K562 (cell line): Measurements from ENCODE around the gene GEMIN2. TPM values are rescaled to one million over a fixed set of nuclear protein-coding genes. Genes with fewer than 3 reads are reported as not detected.

ENCODE experiments used
- ADNP ChIP-seq: fragments of 200-800 bp; sonication (Bioruptor generic); IDR thresholded peaks from 2 replicates; pipeline ENCODE4 v1.6.1; 2016; ENCODE audit warnings: missing genetic modification characterization, missing compliant biosample characterization
- BHLHE40 ChIP-seq: IDR thresholded peaks from 2 replicates; pipeline ENCODE4 v1.6.1; 2011; ENCODE audit warnings: low read length, improper control_type of control experiment
- C11orf30 ChIP-seq: fragments of 450-650 bp; IDR thresholded peaks from 2 replicates; pipeline ENCODE4 v1.6.1; 2016; ENCODE audit warnings: low read depth, mild to moderate bottlenecking
- CHD2 ChIP-seq: IDR thresholded peaks from 2 replicates; pipeline ENCODE4 v1.6.1; 2011; ENCODE audit warnings: low read depth, low read length
- CXXC5 ChIP-seq: fragments of 250-450 bp; sonication (Bioruptor Pico); IDR thresholded peaks from 2 replicates; pipeline ENCODE4 v1.8.0; 2022; ENCODE audit warnings: inconsistent platforms, mild to moderate bottlenecking, moderate library complexity
- EP300 ChIP-seq: IDR thresholded peaks from 2 replicates; pipeline ENCODE4 v1.6.1; 2012; ENCODE audit warnings: low read length, improper control_type of control experiment
- GTF3C2 ChIP-seq: IDR thresholded peaks from 3 replicates; pipeline ENCODE4 v1.6.1; 2011; ENCODE audit warnings: borderline replicate concordance, mild to moderate bottlenecking, moderate library complexity; ENCODE audit not compliant: insufficient read length; ENCODE audit errors: extremely low read depth
- HNRNPH1 ChIP-seq: fragments of 200-400 bp; formaldehyde crosslinking; optimal IDR thresholded peaks from 2 replicates; pipeline ENCODE3; 2017; ENCODE audit warnings: low read depth, mild to moderate bottlenecking, low read length, moderate library complexity
- KAT7 ChIP-seq: sonication (generic); formaldehyde crosslinking; IDR thresholded peaks from 2 replicates; pipeline ENCODE4 v1.8.0; 2022; ENCODE audit warnings: missing genetic modification reagents, mild to moderate bottlenecking, borderline replicate concordance
- NRF1 ChIP-seq, 2 experiments: fragments of 450-650 bp; IDR thresholded peaks in 1 of 2; conservative IDR thresholded peaks in 1 of 2; 2 replicates each; pipeline ENCODE4 v1.6.1; 2014; ENCODE audit warnings: mild to moderate bottlenecking in 2 of 2
- NUFIP1 ChIP-seq: fragments of 450-650 bp; IDR thresholded peaks from 2 replicates; pipeline ENCODE4 v1.6.1; 2018; ENCODE audit not compliant: partially characterized antibody
- PHF8 ChIP-seq: fragments of 200-600 bp; sonication (generic); IDR thresholded peaks from 2 replicates; pipeline ENCODE4 v1.6.1; 2012; ENCODE audit warnings: mixed run types, mild to moderate bottlenecking, inconsistent platforms, low read length, moderate library complexity, borderline replicate concordance
- SRSF3 ChIP-seq: fragments of 200-400 bp; formaldehyde crosslinking; IDR thresholded peaks from 2 replicates; pipeline ENCODE4 v1.6.1; 2016; ENCODE audit warnings: mild to moderate bottlenecking, low read length, moderate library complexity; ENCODE audit not compliant: insufficient read depth
- THRAP3 ChIP-seq: fragments of 450-650 bp; IDR thresholded peaks from 2 replicates; pipeline ENCODE4 v1.6.1; 2016; ENCODE audit warnings: mild to moderate bottlenecking, inconsistent platforms, borderline replicate concordance
- THRB ChIP-seq: fragments of 450-650 bp; formaldehyde crosslinking; conservative IDR thresholded peaks from 2 replicates; pipeline ENCODE4 v1.4.0; 2022; ENCODE audit warnings: mild to moderate bottlenecking, missing genetic modification characterization
- TOE1 ChIP-seq, 2 experiments: fragments of 450-650 bp in 1 of 2; sonication (generic) in 1 of 2; formaldehyde crosslinking in 1 of 2; IDR thresholded peaks; 2 replicates each; pipeline versions ENCODE4 v1.7.1 to v1.8.0; 2016 to 2022; ENCODE audit warnings: borderline replicate concordance in 2 of 2, mild to moderate bottlenecking in 2 of 2, antibody characterized with exemption in 1 of 2, inconsistent platforms in 1 of 2, low read depth in 1 of 2, missing genetic modification reagents in 1 of 2, moderate library complexity in 1 of 2
- WHSC1 ChIP-seq: IDR thresholded peaks from one replicate; pipeline ENCODE4 v1.6.1; 2012; ENCODE audit warnings: low read length, control low read depth, inconsistent platforms
- ZBTB11 ChIP-seq, 3 experiments: fragments of 200-800 bp in 1 of 3; fragments of 250-450 bp in 1 of 3; fragments of 450-650 bp in 1 of 3; sonication (Bioruptor Pico) in 1 of 3; sonication (Bioruptor generic) in 1 of 3; formaldehyde crosslinking in 1 of 3; IDR thresholded peaks; 2 replicates each; pipeline versions ENCODE4 v1.6.1 to v1.8.0; 2016 to 2022; ENCODE audit warnings: mild to moderate bottlenecking in 2 of 3, missing genetic modification characterization in 2 of 3, missing compliant biosample characterization in 1 of 3, moderate library complexity in 1 of 3
- ZNF23 ChIP-seq: fragments of 250-450 bp; sonication (Bioruptor Pico); IDR thresholded peaks from 2 replicates; pipeline ENCODE4 v1.4.0; 2020; ENCODE audit warnings: mild to moderate bottlenecking
- polyA plus RNA-seq, 8 experiments: library from polyadenylated mRNA; depleted of rRNA in 4 of 8; stranded (reverse) in 5 of 8; unstranded in 3 of 8; fragments of >200 nt; fragmentation: Nextera tagmentation in 2 of 8; fragmentation: Illumina TruSeq in 1 of 8; extraction: Ambion mirVana in 2 of 8; extraction: Trizol in 1 of 8; gene quantifications; 2 replicates each; pipeline versions ENCODE4 v1.2.1 to v1.2.3, GENCODE V29; 2011 to 2014; ENCODE audit warnings: inconsistent platforms in 1 of 8, missing spikeins in 1 of 8
- total RNA-seq, 7 experiments: library from RNA; depleted of rRNA in 6 of 7; stranded (reverse); fragments of >200 nt in 6 of 7; fragmentation: Illumina TruSeq in 2 of 7; extraction: Trizol in 2 of 7; gene quantifications; 2 replicates each; pipeline versions ENCODE4 v1.2.1 to v1.2.3, GENCODE V29; 2011 to 2021; ENCODE audit warnings: low replicate concordance in 1 of 7

The GEMIN2 gene
- total and polyA plus RNA-seq, 9 of the 15 experiments (the other 6 are each of a cell fraction or from before 2014, with no cell fraction given) = 23.0 to 87.6 (median 45.5) TPM

GRCh38 chr14:39174560-39175444, 60.7 kb downstream of the GEMIN2 start, which contains the start of gene PNN (continued):
- TF ChIP-seq C11orf30 (peak; percentile 44), KAT7 (no peak), ZBTB11 (CRISPR knock-in tag; IDR thresholded peaks at IDR 0.05) (no peak), SRSF3 (no peak), GTF3C2 (no peak), THRAP3 (no peak), WHSC1 (no peak), ZNF23 (CRISPR knock-in tag) (no peak), BHLHE40 (peak; percentile 93), THRB (0 out of 2 replicates have a peak, but pooled peaks have one; percentile 26), CXXC5 (peak; percentile 99), TOE1 (IDR thresholded peaks at IDR 0.05; ENCODE audit: borderline replicate concordance) (peak; percentile 96), TOE1 (CRISPR knock-in tag; IDR thresholded peaks at IDR 0.05; ENCODE audit: borderline replicate concordance, low read depth) (no peak), EP300 (peak; percentile 4; the same call in 1 of the 2 replicates), NRF1 (conservative IDR thresholded peaks at IDR 0.05 in 1 of 2, IDR thresholded peaks at IDR 0.05 in 1 of 2) (peak; percentile 95), PHF8 (peak; percentile 85), ADNP (tag) (peak; percentile 86), HNRNPH1 (no peak), NUFIP1 (peak; percentile 55), CHD2 (peak; percentile 95)
